ENCODE data around the gene ARHGEF1. TPM values are rescaled to one million over a fixed set of nuclear protein-coding genes. Genes with fewer than 3 reads are reported as not detected.

Gene ARHGEF1
- total RNA-seq, 2 donors from 2014 or later: 43.8 to 104 TPM

DNA sequence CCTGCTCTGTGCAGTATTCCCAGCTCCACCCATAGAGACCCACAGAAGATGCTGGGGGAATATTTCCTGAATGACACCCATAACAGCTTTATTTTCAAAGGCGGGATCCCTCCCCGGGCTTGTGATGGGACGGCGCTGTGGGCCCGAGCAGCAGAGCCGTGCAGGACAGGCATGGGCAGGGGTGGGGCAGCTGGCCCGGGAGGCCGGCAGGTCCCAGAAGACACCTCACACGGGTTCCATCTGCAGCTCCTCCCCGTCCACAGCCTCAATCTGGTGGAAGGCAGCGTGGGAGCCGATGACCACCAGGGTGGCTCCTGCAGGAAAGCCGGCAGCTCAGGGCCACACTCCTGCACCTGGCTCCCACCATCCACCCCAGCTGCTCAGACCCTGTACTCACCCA is 73.6 kb downstream of the ARHGEF1 start:
- H3K4me1 ChIP-seq: peaks cover 15% of the 10 kb centered on the region
- WGBS, 2 donors: 85 to 94% methylated on average over 2 to 13 of the region's 13 CpGs
- no peak for ATAC-seq
- DNase-seq: no peak
- no peaks in the 10 kb centered on the region for H3K36me3 ChIP-seq (replicated peaks in 1 of 2; ENCODE audit: insufficient read depth in 1 of 2, low read depth in 2 of 2)
- TF ChIP-seq, protein P1, sequence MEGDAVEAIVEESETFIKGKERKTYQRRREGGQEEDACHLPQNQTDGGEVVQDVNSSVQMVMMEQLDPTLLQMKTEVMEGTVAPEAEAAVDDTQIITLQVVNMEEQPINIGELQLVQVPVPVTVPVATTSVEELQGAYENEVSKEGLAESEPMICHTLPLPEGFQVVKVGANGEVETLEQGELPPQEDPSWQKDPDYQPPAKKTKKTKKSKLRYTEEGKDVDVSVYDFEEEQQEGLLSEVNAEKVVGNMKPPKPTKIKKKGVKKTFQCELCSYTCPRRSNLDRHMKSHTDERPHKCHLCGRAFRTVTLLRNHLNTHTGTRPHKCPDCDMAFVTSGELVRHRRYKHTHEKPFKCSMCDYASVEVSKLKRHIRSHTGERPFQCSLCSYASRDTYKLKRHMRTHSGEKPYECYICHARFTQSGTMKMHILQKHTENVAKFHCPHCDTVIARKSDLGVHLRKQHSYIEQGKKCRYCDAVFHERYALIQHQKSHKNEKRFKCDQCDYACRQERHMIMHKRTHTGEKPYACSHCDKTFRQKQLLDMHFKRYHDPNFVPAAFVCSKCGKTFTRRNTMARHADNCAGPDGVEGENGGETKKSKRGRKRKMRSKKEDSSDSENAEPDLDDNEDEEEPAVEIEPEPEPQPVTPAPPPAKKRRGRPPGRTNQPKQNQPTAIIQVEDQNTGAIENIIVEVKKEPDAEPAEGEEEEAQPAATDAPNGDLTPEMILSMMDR (IDR thresholded peaks at IDR 0.05): no peak
- H3K9me3 ChIP-seq: no peaks in the 10 kb centered on the region
- H3K27me3 ChIP-seq: no peaks in the 10 kb centered on the region
- H3K27ac ChIP-seq: no peak overlapping the region
- intact Hi-C loops (cut with DNase I): loop anchor here (5.0 kb wide), 1 partner anchor 79 kb away; the partner anchor contains the start of gene CD79A
- H3K4me3 ChIP-seq: no peak overlapping the region

Small RNA genes lying within 50 kb of the gene (microRNA-seq; reads per million reads assigned to microRNA genes)
- 0 reads per million in 2 donors for gene MIR6797 (ENCODE audit: borderline number of aligned reads in 2 of 2, borderline replicate concordance in 2 of 2)

Small RNA genes lying within 50 kb of the gene (small RNA-seq; reads per million reads assigned to genes)
- gene MIR6797: not detected

Other genes with a start within 250 kb of the ARHGEF1 start
- gene CEACAM7, start 194.9 kb upstream of the ARHGEF1 start, total RNA-seq: under 1 TPM; 0.52 to 0.99 TPM
- gene CEACAM5, start 174.6 kb upstream of the ARHGEF1 start, total RNA-seq: 1 to 10 TPM in 1 of 2 donors, not detected in 1; 4.9 TPM
- gene CEACAM6, start 127.7 kb upstream of the ARHGEF1 start, total RNA-seq: 10 to 100 TPM in 1 of 2 donors, 1 to 10 TPM in 1; 3.0 to 27.0 TPM
- not detected for gene CEACAM3, start 86.6 kb upstream of the ARHGEF1 start, total RNA-seq
- gene LYPD4, start 38.5 kb upstream of the ARHGEF1 start, total RNA-seq: not detected
- gene DMRTC2, start 38.1 kb upstream of the ARHGEF1 start, total RNA-seq: not detected
- gene RPS19, start 22.9 kb upstream of the ARHGEF1 start, total RNA-seq: 100 to 1,000 TPM; 454 to 832 TPM
- not detected for gene CD79A, start 5.9 kb upstream of the ARHGEF1 start, total RNA-seq
- gene ERFL, start 45.3 kb downstream of the ARHGEF1 start, total RNA-seq: not detected
- 10 to 100 TPM; 87.3 to 88.5 TPM for gene RABAC1, start 76.1 kb downstream of the ARHGEF1 start, total RNA-seq
- gene ATP1A3, start 111.0 kb downstream of the ARHGEF1 start, total RNA-seq: under 1 TPM in 1 of 2 donors, not detected in 1; 0.26 TPM
- gene GRIK5, start 187.0 kb downstream of the ARHGEF1 start, total RNA-seq: 1 to 10 TPM; 2.1 to 5.9 TPM
- 10 to 100 TPM in 1 of 2 donors, 1 to 10 TPM in 1; 8.6 to 14.2 TPM for gene ZNF574, start 193.0 kb downstream of the ARHGEF1 start, total RNA-seq
- 1 to 10 TPM in 1 of 2 donors, under 1 TPM in 1; under 0.01 to 1.6 TPM for gene POU2F2, start 249.3 kb downstream of the ARHGEF1 start, total RNA-seq

Measured in body of pancreas (tissue), 4 donors.